Ovary (tissue), 3 donors: ENCODE data around the gene FRMD4A.

Experiments
- EP300 ChIP-seq: sonication (generic); formaldehyde crosslinking; IDR thresholded peaks from one replicate; pipeline ENCODE4 v1.6.1; 2017; ENCODE audit warnings: antibody characterized with exemption
- TF ChIP-seq, protein P1 (sequence below), 3 donors: fragments of 450-650 bp in 2 of 3; fragments of 200-600 bp in 1 of 3; IDR thresholded peaks; one replicate each; pipeline versions ENCODE4 v1.5.1 to v1.8.0; 2016 to 2022; ENCODE audit warnings: antibody characterized with exemption in 3 of 3, mild to moderate bottlenecking in 1 of 3
- donor health status: DM: no; HTN: no; CAD: no.

DNA sequence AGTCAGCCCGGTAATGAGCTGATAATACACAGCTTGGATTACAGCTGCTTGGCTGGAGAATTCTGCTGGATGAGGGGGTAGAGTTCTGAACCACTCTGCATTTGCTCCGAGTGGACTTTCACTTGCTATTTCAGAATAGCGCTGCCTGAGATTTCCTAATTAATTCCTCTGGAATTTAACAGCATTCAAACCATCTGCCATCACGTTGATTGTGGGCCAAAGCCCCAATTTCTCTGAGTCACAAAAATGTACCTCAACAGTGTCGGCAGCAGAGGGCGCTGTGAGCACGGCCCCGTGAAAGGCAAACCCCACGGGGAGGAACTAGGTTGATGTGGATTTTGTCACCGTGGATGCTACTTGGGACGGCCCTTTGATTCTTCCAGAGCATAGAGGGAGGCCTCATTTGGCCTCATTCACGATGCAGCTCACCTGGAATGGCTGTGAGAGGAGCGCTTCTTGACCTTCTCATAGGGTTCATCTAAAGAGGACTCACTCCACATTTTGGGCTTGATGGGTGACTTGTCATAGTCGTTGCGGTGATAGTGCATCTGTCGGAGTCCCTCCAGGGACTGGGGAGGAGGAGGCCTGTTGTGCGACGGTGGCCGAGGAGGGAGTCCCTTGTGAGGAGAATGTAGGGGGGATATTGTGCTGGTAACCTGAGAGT lies 670.7 kb downstream of the FRMD4A start:
- TF ChIP-seq, protein P1, sequence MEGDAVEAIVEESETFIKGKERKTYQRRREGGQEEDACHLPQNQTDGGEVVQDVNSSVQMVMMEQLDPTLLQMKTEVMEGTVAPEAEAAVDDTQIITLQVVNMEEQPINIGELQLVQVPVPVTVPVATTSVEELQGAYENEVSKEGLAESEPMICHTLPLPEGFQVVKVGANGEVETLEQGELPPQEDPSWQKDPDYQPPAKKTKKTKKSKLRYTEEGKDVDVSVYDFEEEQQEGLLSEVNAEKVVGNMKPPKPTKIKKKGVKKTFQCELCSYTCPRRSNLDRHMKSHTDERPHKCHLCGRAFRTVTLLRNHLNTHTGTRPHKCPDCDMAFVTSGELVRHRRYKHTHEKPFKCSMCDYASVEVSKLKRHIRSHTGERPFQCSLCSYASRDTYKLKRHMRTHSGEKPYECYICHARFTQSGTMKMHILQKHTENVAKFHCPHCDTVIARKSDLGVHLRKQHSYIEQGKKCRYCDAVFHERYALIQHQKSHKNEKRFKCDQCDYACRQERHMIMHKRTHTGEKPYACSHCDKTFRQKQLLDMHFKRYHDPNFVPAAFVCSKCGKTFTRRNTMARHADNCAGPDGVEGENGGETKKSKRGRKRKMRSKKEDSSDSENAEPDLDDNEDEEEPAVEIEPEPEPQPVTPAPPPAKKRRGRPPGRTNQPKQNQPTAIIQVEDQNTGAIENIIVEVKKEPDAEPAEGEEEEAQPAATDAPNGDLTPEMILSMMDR (IDR thresholded peaks at IDR 0.05), result peak; percentile 76 to 90 (median 83)
- no peak for TF ChIP-seq EP300
